T-cell (primary cell): ENCODE measurements around the gene NELFA. TPM values are rescaled to one million over a fixed set of nuclear protein-coding genes. Genes with fewer than 3 reads are reported as not detected.

Experiments used
- ATAC-seq, 4 experiments: fragments of 200-7000 bp in 3 of 4; fragments of 150-1000 bp in 1 of 4; cut with Tn5 transposase; replicated peaks in 1 of 4; 1 replicate in 3 of 4; 2 replicates in 1 of 4; pipeline ENCODE4 v1.10.0; 2021; ENCODE audit warnings: moderate library complexity in 3 of 4, mild to moderate bottlenecking in 2 of 4, moderate number of reproducible peaks in 1 of 4
- CTCF ChIA-PET, 2 donors: fragments of 300-600 bp; sonication (Branson Sonifier 250); formaldehyde crosslinking; loops; one replicate each; lab custom pipeline; 2022; ENCODE audit warnings: antibody characterized with exemption in 2 of 2; lab: Charles Lee
- POLR2A ChIA-PET, 2 donors: fragments of 300-600 bp; sonication (Branson Sonifier 250); formaldehyde crosslinking; loops; one replicate each; lab custom pipeline; 2022; ENCODE audit warnings: antibody characterized with exemption in 2 of 2; lab: Charles Lee
- DNase-seq, 35 experiments: peaks; one replicate each; pipeline versions ENCODE4 v3.0.0 to v3.0.0-alpha.2; 2013 to 2023
- H3K27ac ChIP-seq: one replicate; pipeline ENCODE4 v1.5.1; 2013; ENCODE audit warnings: low read length
- H3K27me3 ChIP-seq, 2 experiments: replicated peaks in 1 of 2; 1 replicate in 1 of 2; 2 replicates in 1 of 2; pipeline versions ENCODE4 v1.6.1 to v1.7.0; 2013; ENCODE audit warnings: low read length in 1 of 2, mixed read lengths in 1 of 2; ENCODE audit not compliant: control insufficient read depth in 2 of 2, insufficient read depth in 2 of 2; ENCODE audit errors: extremely low read depth in 1 of 2
- H3K36me3 ChIP-seq, 2 donors: 1 replicate in 1 of 2; 2 replicates in 1 of 2; pipeline versions ENCODE4 v1.6.1 to v1.7.0; 2013; ENCODE audit warnings: low read length in 1 of 2; ENCODE audit not compliant: control insufficient read depth in 2 of 2, insufficient read depth in 1 of 2; ENCODE audit errors: extremely low read depth in 1 of 2
- H3K4me1 ChIP-seq, 2 experiments: 1 replicate in 1 of 2; 2 replicates in 1 of 2; pipeline versions ENCODE4 v1.6.1 to v1.7.0; 2013; ENCODE audit warnings: low read length in 2 of 2, mixed read lengths in 1 of 2; ENCODE audit not compliant: insufficient read depth in 2 of 2, control insufficient read depth in 1 of 2; ENCODE audit errors: extremely low read depth in 1 of 2
- H3K4me3 ChIP-seq, 2 donors: 1 replicate in 1 of 2; 2 replicates in 1 of 2; pipeline versions ENCODE4 v1.5.1 to v1.7.0; 2013; ENCODE audit warnings: mild to moderate bottlenecking in 2 of 2, low read length in 1 of 2, moderate library complexity in 1 of 2; ENCODE audit not compliant: control insufficient read depth in 1 of 2; ENCODE audit errors: extremely low read depth in 1 of 2
- H3K9me3 ChIP-seq: 2 replicates; pipeline ENCODE4 v1.7.0; 2013
- H3K27ac Mint-ChIP-seq, 2 donors: one replicate each; pipeline ENCODE4 v1.8.0; 2020 to 2021; ENCODE audit warnings: mild to moderate bottlenecking in 2 of 2, mixed read lengths in 2 of 2
- H3K27me3 Mint-ChIP-seq, 2 donors: one replicate each; pipeline ENCODE4 v1.8.0; 2021 to 2022; ENCODE audit warnings: mixed read lengths in 2 of 2
- H3K36me3 Mint-ChIP-seq: one replicate; pipeline ENCODE4 v1.8.0; 2021; ENCODE audit warnings: mixed read lengths
- H3K4me1 Mint-ChIP-seq, 3 donors: one replicate each; pipeline ENCODE4 v1.8.0; 2020 to 2022; ENCODE audit warnings: mixed read lengths in 3 of 3, mild to moderate bottlenecking in 1 of 3
- H3K4me3 Mint-ChIP-seq, 3 donors: one replicate each; pipeline ENCODE4 v1.8.0; 2020 to 2022; ENCODE audit warnings: mild to moderate bottlenecking in 3 of 3, mixed read lengths in 3 of 3, moderate library complexity in 3 of 3
- H3K9me3 Mint-ChIP-seq, 3 donors: one replicate each; pipeline ENCODE4 v1.8.0; 2020 to 2022; ENCODE audit warnings: mixed read lengths in 3 of 3
- WGBS: methylation state at CpG from one replicate; pipeline ENCODE4 v1.1.5; 2013; ENCODE audit warnings: missing lambda C conversion rate; ENCODE audit not compliant: insufficient coverage; 5-methylcytosine and 5-hydroxymethylcytosine counted together
- total RNA-seq, 35 experiments: library from RNA in 6 of 35; stranded (reverse) in 6 of 35; fragments of 120-200 nt in 1 of 35; gene quantifications; one replicate each; pipeline versions ENCODE4 v1.2.1 to v1.2.4 and lab custom pipeline; 2013 to 2026

Gene NELFA
- total RNA-seq, 5 donors from 2014 or later (not counting 1 experiment from before 2014, with no cell fraction given), result 40.7 to 55.1 (median 46.2) TPM

DNA sequence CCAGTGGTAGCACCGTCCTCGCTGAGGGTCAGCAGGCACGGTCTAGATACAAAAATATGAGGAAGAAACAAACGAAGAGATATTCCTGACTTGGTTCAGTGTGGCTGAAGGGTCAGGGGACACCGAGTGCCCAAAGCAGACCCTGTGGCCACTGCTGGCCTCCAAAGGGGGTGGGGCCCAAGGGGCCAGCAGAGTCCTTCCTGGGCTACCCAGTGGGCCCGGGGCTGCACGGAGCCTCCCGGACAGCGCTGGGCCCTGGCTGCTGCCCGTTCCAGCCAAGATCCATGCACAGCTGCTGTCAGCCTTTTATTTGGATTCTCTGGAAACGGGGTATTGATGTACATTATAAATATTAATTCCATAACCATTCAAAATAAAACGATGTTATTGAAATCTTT is 20.4 kb downstream of the NELFA start:
- POLR2A ChIA-PET, result no interaction called here
- H3K36me3 Mint-ChIP-seq, result peaks cover 9% of the 10 kb centered on the region
- peaks cover 0 to 2% of the 10 kb centered on the region in 2 experiments for H3K4me1 ChIP-seq
- no peak overlapping the region for H3K27ac ChIP-seq
- no peak for DNase-seq
- no peaks in the 10 kb centered on the region for H3K9me3 Mint-ChIP-seq
- CTCF ChIA-PET, result no interaction called here
- no peaks in the 10 kb centered on the region for H3K27me3 ChIP-seq
- no peak overlapping the region for H3K4me3 Mint-ChIP-seq
- H3K27ac Mint-ChIP-seq, result no peak overlapping the region
- ATAC-seq, result no peak
- no peak overlapping the region for H3K4me3 ChIP-seq
- peaks cover 44 to 76% of the 10 kb centered on the region in 2 donors for H3K36me3 ChIP-seq
- H3K27me3 Mint-ChIP-seq, result no peaks in the 10 kb centered on the region
- H3K9me3 ChIP-seq, result no peaks in the 10 kb centered on the region
- WGBS, result 93% methylated on average over 5 of the region's 12 CpGs
- peaks cover 0 to 2% (median 2%) of the 10 kb centered on the region in 3 donors for H3K4me1 Mint-ChIP-seq

DNA sequence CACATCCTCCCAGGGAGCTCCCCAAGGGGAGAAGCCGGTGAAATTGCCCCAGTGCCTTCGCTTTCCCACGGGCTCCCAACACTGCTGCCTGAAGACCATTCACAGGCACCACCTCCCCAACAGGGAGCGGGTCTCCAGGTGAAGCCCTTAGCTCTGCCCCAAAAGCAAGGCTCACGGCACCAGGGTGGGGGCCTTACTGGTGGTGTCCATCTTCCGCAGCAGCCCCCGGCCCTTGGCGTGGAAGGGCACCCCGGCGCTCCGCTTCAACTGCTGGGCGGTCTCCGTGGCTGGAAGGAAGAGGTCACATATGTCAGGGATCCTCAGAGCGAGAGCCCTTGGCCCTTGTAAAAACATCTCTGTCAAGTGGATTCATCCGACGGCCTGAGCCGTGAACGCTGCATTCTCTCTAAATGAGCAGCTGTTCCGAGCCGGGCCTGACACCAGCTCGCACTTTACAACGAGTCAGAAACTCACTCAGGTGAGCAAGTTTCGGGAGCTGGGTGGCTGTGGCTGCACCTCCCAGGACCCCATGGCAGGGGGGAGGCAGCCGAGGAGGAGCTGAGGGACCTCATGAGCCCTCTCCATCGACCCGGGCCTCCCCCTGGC is 20.9 kb downstream of the NELFA start:
- Mint-ChIP-seq H3K36me3 (peaks cover 11% of the 10 kb centered on the region), H3K4me3 (no peak overlapping the region), H3K27me3 (no peaks in the 10 kb centered on the region), H3K4me1 (peaks cover 0 to 2% (median 0%) of the 10 kb centered on the region in 3 donors), H3K9me3 (no peaks in the 10 kb centered on the region), H3K27ac (no peak overlapping the region)
- DNase-seq (no peak), ATAC-seq (no peak)
- H3K36me3 ChIP-seq, result peaks cover 49 to 81% of the 10 kb centered on the region in 2 donors
- peaks cover 0 to 2% of the 10 kb centered on the region in 2 experiments for H3K4me1 ChIP-seq
- no peaks in the 10 kb centered on the region for H3K9me3 ChIP-seq
- ChIA-PET CTCF (no interaction called here), POLR2A (no interaction called here)
- no peak overlapping the region for H3K27ac ChIP-seq
- no peak overlapping the region for H3K4me3 ChIP-seq
- 98% methylated on average over 20 of the region's 26 CpGs for WGBS
- no peaks in the 10 kb centered on the region for H3K27me3 ChIP-seq

DNA sequence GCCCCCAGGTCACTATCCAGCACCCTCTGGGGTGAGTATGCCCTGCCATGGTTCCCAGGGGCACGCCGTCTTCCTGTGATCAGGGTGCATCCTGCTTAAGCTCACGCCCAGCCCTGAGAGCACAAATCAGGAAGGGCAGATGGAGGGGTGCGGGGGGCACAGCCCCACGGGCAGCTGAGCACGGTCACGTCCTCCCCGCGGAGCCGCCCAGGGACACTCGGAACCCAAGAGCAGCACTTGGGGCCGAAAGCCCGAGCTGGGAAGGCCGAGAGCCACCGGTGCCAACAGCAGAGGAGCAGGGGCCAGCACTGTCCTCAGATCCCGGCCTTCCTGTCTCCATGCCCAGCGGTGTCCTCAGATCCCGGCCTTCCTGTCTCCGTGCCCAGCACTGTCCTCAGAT is 21.5 kb downstream of the NELFA start:
- H3K27ac Mint-ChIP-seq, result no peak overlapping the region
- CTCF ChIA-PET, result no interaction called here

DNA sequence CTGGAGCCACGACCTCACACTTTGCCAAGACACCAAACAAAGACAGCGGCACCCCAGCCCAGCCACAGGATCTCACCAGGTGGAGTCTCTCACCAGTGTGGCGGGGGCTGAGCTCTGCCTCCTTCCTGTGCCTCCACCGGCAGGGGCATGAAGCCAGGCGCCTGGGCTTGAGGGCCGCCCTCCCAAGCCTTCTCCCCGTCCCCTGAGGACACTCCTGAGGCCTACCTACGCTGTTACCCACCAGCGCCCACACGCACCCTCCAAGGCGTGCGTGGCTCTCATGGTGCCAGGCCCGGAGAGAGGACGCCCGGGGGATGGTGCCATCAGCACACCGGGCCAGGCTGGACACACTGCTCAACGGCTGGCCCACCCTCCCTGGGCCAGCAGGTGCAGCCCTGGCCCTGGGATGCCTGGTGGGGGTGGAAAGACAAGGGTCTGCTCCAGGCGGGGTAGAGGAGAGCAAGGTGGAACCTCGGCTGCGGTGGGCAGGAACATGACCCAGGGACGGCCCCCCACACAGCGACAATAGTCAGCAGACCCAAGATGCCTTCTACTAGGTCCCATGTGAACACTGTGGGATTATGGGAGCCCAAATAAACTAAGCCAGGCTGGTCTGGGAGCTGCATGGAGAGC is 22.1 kb downstream of the NELFA start:
- Histone ChIP-seq H3K9me3 (no peaks in the 10 kb centered on the region), H3K4me1 (peaks cover 0 to 2% of the 10 kb centered on the region in 2 experiments), H3K4me3 (no peak overlapping the region), H3K27me3 (no peaks in the 10 kb centered on the region), H3K27ac (no peak overlapping the region), H3K36me3 (peaks cover 53 to 88% of the 10 kb centered on the region in 2 donors)
- H3K9me3 Mint-ChIP-seq, result no peaks in the 10 kb centered on the region
- peaks cover 0 to 2% (median 0%) of the 10 kb centered on the region in 3 donors for H3K4me1 Mint-ChIP-seq
- no peak overlapping the region for H3K27ac Mint-ChIP-seq
- WGBS, result 90% methylated on average over 22 of the region's 22 CpGs
- CTCF ChIA-PET, result no interaction called here
- POLR2A ChIA-PET, result no interaction called here
- H3K36me3 Mint-ChIP-seq, result peaks cover 18% of the 10 kb centered on the region
- no peak for ATAC-seq
- no peaks in the 10 kb centered on the region for H3K27me3 Mint-ChIP-seq
- DNase-seq, result no peak
- no peak overlapping the region for H3K4me3 Mint-ChIP-seq

More for the DNA sequence above, 21.5 kb downstream of the NELFA start:
- POLR2A ChIA-PET, result no interaction called here
- WGBS, result 98% methylated on average over 19 of the region's 19 CpGs
- Histone ChIP-seq H3K4me1 (peaks cover 0 to 2% of the 10 kb centered on the region in 2 experiments), H3K27ac (no peak overlapping the region), H3K4me3 (no peak overlapping the region), H3K9me3 (no peaks in the 10 kb centered on the region), H3K36me3 (peaks cover 50 to 86% of the 10 kb centered on the region in 2 donors), H3K27me3 (no peaks in the 10 kb centered on the region)
- Mint-ChIP-seq H3K36me3 (peaks cover 15% of the 10 kb centered on the region), H3K4me3 (no peak overlapping the region), H3K9me3 (no peaks in the 10 kb centered on the region), H3K4me1 (peaks cover 0 to 2% (median 0%) of the 10 kb centered on the region in 3 donors), H3K27me3 (no peaks in the 10 kb centered on the region)
- no peak for DNase-seq
- no peak for ATAC-seq

DNA sequence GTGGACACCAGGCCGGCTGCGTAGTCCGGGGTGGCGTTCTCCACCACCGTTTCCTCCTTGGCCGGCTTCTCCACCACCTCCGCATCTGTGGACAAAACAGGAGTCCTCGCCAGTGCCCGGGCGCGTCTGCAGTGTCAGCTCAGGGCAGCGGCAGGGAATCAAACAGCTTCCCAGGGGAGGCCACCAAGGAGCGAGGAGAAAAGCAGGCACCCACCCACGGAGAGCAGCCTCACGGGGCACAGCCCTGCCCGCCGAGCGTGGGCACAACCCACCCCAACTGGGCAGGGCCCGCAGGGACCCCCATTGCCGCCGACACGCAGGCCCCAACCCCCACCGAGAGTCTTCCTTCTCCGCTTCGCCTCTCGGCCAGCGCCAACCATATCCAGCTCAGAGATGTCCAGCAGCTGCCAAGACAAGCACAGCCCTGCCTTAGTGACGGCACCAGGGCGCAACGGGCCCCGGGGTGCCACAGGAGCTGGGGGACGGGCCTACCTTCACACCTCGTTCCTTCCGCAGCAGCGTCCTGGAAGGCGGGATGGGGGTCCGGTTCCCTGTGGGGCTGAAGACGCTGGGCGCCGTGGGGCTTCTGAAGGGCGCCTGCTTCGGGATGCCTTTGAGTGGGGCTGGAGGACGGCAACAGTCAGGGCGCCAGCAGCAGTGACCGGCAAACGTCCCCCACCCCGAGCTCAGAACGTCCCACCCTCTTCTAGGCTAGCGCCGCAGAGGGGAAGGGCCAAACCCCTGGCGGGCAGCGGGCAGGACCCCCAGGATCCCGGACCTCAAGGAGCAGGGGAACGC is 22.8 kb downstream of the NELFA start:
- 95% methylated on average over 43 of the region's 54 CpGs for WGBS
- POLR2A ChIA-PET, result no interaction called here

DNA sequence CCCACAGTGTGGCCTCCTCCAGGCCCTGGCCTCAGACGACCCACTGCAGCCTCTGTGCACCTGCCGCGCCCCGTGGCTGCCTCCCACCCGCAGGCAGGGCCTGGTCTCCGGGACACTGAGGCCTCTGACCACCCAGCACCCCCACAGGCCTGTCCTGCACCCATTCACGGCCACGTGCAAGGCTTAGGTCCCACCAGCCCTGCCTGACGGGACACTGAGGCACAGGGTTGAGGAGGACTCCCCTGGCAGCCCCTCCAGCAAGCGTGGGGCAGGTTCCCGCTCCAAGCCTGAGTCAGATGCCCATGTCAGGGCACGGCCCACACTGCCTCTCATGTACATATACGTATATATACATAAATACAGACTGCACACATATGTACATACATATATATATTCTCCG is 23.5 kb downstream of the NELFA start:
- no peak for ATAC-seq
- Histone ChIP-seq H3K36me3 (peaks cover 54 to 87% of the 10 kb centered on the region in 2 donors), H3K27ac (no peak overlapping the region), H3K9me3 (no peaks in the 10 kb centered on the region), H3K27me3 (no peaks in the 10 kb centered on the region), H3K4me1 (no peaks in the 10 kb centered on the region), H3K4me3 (no peak overlapping the region)
- no peaks in the 10 kb centered on the region for H3K27me3 Mint-ChIP-seq
- POLR2A ChIA-PET, result no interaction called here
- peaks cover 25% of the 10 kb centered on the region for H3K36me3 Mint-ChIP-seq
- H3K4me3 Mint-ChIP-seq, result no peak overlapping the region
- no peak for DNase-seq
- no peak overlapping the region for H3K27ac Mint-ChIP-seq
- CTCF ChIA-PET, result no interaction called here
- no peaks in the 10 kb centered on the region for H3K9me3 Mint-ChIP-seq
- H3K4me1 Mint-ChIP-seq, result no peaks in the 10 kb centered on the region
- 95% methylated on average over 14 of the region's 14 CpGs for WGBS

More for the DNA sequence above, 22.8 kb downstream of the NELFA start:
- no peak overlapping the region for H3K4me3 Mint-ChIP-seq
- no peaks in the 10 kb centered on the region for H3K27me3 Mint-ChIP-seq
- ATAC-seq (no peak), DNase-seq (no peak)
- peaks cover 59 to 88% of the 10 kb centered on the region in 2 donors for H3K36me3 ChIP-seq
- H3K36me3 Mint-ChIP-seq, result peaks cover 25% of the 10 kb centered on the region
- H3K27ac Mint-ChIP-seq, result no peak overlapping the region
- peaks cover 0 to 2% of the 10 kb centered on the region in 2 experiments for H3K4me1 ChIP-seq
- H3K27ac ChIP-seq, result no peak overlapping the region
- H3K9me3 Mint-ChIP-seq, result no peaks in the 10 kb centered on the region
- no peaks in the 10 kb centered on the region for H3K4me1 Mint-ChIP-seq
- H3K27me3 ChIP-seq, result no peaks in the 10 kb centered on the region
- CTCF ChIA-PET, result no interaction called here
- no peaks in the 10 kb centered on the region for H3K9me3 ChIP-seq
- no peak overlapping the region for H3K4me3 ChIP-seq
